B cell (primary cell): ENCODE measurements around the gene NKG7. TPM values are rescaled to one million over a fixed set of nuclear protein-coding genes. Genes with fewer than 3 reads are reported as not detected.
A peak's percentile ranks its signal among the peaks of the same experiment; 100 is the strongest.

ENCODE experiments used
- ATAC-seq: fragments of 200-7000 bp; cut with Tn5 transposase; one replicate; pipeline ENCODE4 v1.10.0; 2021; ENCODE audit warnings: low read depth, mild to moderate bottlenecking, moderate number of reproducible peaks, moderate library complexity
- CTCF ChIA-PET: fragments of 350-600 bp; sonication (Branson Sonifier 250); formaldehyde crosslinking; loops from one replicate; lab custom pipeline; 2021; ENCODE audit warnings: antibody characterized with exemption, inconsistent platforms; lab: Charles Lee
- POLR2A ChIA-PET: fragments of 350-600 bp; sonication (Branson Sonifier 250); formaldehyde crosslinking; loops from one replicate; lab custom pipeline; 2021; ENCODE audit warnings: antibody characterized with exemption; lab: Charles Lee
- DNase-seq: peaks from one replicate; pipeline ENCODE4 v3.0.0; 2013
- H2AFZ ChIP-seq: 2 replicates; pipeline ENCODE4 v1.6.1; 2012; ENCODE audit warnings: mild to moderate bottlenecking, low read depth, low read length; ENCODE audit not compliant: insufficient read depth, poor library complexity, severe bottlenecking
- H3K27ac ChIP-seq, 2 donors: 1 replicate in 1 of 2; 2 replicates in 1 of 2; pipeline ENCODE4 v1.5.1; 2012 to 2013; ENCODE audit warnings: low read length in 2 of 2, mild to moderate bottlenecking in 2 of 2, moderate library complexity in 1 of 2
- H3K27me3 ChIP-seq, 4 experiments: fragments of 200-600 bp in 1 of 4; sonication (generic) in 1 of 4; replicated peaks in 1 of 4; 1 replicate in 2 of 4; 2 replicates in 2 of 4; pipeline versions ENCODE4 v1.6.1 to v1.7.0; 2013 to 2016; ENCODE audit warnings: low read length in 3 of 4, mild to moderate bottlenecking in 2 of 4, mixed read lengths in 1 of 4, moderate library complexity in 1 of 4; ENCODE audit not compliant: insufficient read depth in 4 of 4, control insufficient read depth in 3 of 4; ENCODE audit errors: control extremely low read depth in 1 of 4
- H3K36me3 ChIP-seq, 2 experiments: replicated peaks in 1 of 2; 1 replicate in 1 of 2; 2 replicates in 1 of 2; pipeline versions ENCODE4 v1.6.1 to v1.7.1; 2013; ENCODE audit warnings: low read length in 1 of 2; ENCODE audit not compliant: insufficient read depth in 2 of 2, control insufficient read depth in 1 of 2; ENCODE audit errors: control extremely low read depth in 1 of 2, extremely low read depth in 1 of 2
- H3K4me1 ChIP-seq, 2 donors: fragments of 200-600 bp in 1 of 2; sonication (generic) in 1 of 2; 1 replicate in 1 of 2; 2 replicates in 1 of 2; pipeline versions ENCODE4 v1.5.1 to v1.6.1; 2013 to 2017; ENCODE audit warnings: low read length in 2 of 2; ENCODE audit not compliant: control insufficient read depth in 2 of 2, insufficient read depth in 2 of 2
- H3K4me2 ChIP-seq: replicated peaks from 2 replicates; pipeline ENCODE3; 2012; ENCODE audit warnings: mild to moderate bottlenecking, low read depth, low read length; ENCODE audit not compliant: poor library complexity, severe bottlenecking
- H3K4me3 ChIP-seq, 5 experiments: fragments of 200-600 bp in 1 of 5; sonication (generic) in 1 of 5; 1 replicate in 3 of 5; 2 replicates in 2 of 5; pipeline versions ENCODE4 v1.5.1 to v1.7.0; 2011 to 2016; ENCODE audit warnings: low read length in 4 of 5, mild to moderate bottlenecking in 4 of 5, low read depth in 2 of 5, control low read depth in 1 of 5, moderate library complexity in 1 of 5; ENCODE audit not compliant: insufficient read depth in 1 of 5; ENCODE audit errors: control extremely low read depth in 1 of 5, extremely low read depth in 1 of 5
- H3K79me2 ChIP-seq: fragments of 200-600 bp; sonication (generic); one replicate; pipeline ENCODE4 v1.6.0; 2016; ENCODE audit warnings: low read length; ENCODE audit not compliant: control insufficient read depth, insufficient read depth
- H3K9ac ChIP-seq: fragments of 200-600 bp; sonication (generic); 2 replicates; pipeline ENCODE4 v1.6.1; 2017; ENCODE audit warnings: mild to moderate bottlenecking, low read length, moderate library complexity
- H3K9me3 ChIP-seq, 3 donors: one replicate each; pipeline versions ENCODE4 v1.6.1 to v1.7.1; 2013; ENCODE audit warnings: low read length in 2 of 3; ENCODE audit not compliant: control insufficient read depth in 2 of 3, insufficient read depth in 1 of 3; ENCODE audit errors: control extremely low read depth in 1 of 3
- H4K20me1 ChIP-seq: 2 replicates; pipeline ENCODE4 v1.6.0; 2012; ENCODE audit warnings: mild to moderate bottlenecking, low read length; ENCODE audit not compliant: insufficient read depth, control insufficient read depth, poor library complexity, severe bottlenecking
- H3K27ac Mint-ChIP-seq: one replicate; pipeline ENCODE4 v1.8.0; 2021; ENCODE audit warnings: mixed read lengths
- H3K27me3 Mint-ChIP-seq: one replicate; pipeline ENCODE4 v1.8.0; 2021; ENCODE audit warnings: mixed read lengths
- H3K4me1 Mint-ChIP-seq: one replicate; pipeline ENCODE4 v1.8.0; 2021; ENCODE audit warnings: mixed read lengths
- H3K4me3 Mint-ChIP-seq: one replicate; pipeline ENCODE4 v1.8.0; 2021; ENCODE audit warnings: mixed read lengths
- H3K9me3 Mint-ChIP-seq: one replicate; pipeline ENCODE4 v1.8.0; 2022; ENCODE audit warnings: mixed read lengths; ENCODE audit not compliant: insufficient read depth
- EZH2 ChIP-seq: IDR thresholded peaks from 2 replicates; pipeline ENCODE4 v1.6.1; 2012; ENCODE audit warnings: borderline replicate concordance, low read depth, mild to moderate bottlenecking, moderate library complexity, low read length; ENCODE audit not compliant: insufficient read depth, poor library complexity, severe bottlenecking
- WGBS: methylation state at CpG from one replicate; pipeline ENCODE4 v1.1.5; 2013; ENCODE audit warnings: missing lambda C conversion rate; ENCODE audit not compliant: insufficient coverage; 5-methylcytosine and 5-hydroxymethylcytosine counted together
- intact Hi-C: fragments of 100-400 bp; cut with micrococcal nuclease; formaldehyde crosslinking; loops from one replicate; pipeline ENCODE4 v1.10.0; 2022
- polyA plus RNA-seq: library from polyadenylated mRNA; depleted of rRNA; stranded (reverse); fragments of >200 nt; gene quantifications from 2 replicates; pipeline ENCODE4 v1.2.3, GENCODE V29; 2012
- total RNA-seq, 2 donors: library from RNA; stranded (reverse); fragments of 120-200 nt in 1 of 2; gene quantifications; 1 replicate in 1 of 2; 2 replicates in 1 of 2; pipeline versions ENCODE4 v1.2.3 to v1.2.4, GENCODE V29; 2013 to 2022
- TF ChIP-seq, protein P1 (sequence below): fragments of 200-600 bp; IDR thresholded peaks from one replicate; pipeline ENCODE4 v1.8.0; 2022; ENCODE audit warnings: antibody characterized with exemption, mild to moderate bottlenecking

Gene NKG7
- total and polyA plus RNA-seq, 2 donors (not counting 1 experiment from before 2014, with no cell fraction given): 1.9 to 6.6 TPM

DNA sequence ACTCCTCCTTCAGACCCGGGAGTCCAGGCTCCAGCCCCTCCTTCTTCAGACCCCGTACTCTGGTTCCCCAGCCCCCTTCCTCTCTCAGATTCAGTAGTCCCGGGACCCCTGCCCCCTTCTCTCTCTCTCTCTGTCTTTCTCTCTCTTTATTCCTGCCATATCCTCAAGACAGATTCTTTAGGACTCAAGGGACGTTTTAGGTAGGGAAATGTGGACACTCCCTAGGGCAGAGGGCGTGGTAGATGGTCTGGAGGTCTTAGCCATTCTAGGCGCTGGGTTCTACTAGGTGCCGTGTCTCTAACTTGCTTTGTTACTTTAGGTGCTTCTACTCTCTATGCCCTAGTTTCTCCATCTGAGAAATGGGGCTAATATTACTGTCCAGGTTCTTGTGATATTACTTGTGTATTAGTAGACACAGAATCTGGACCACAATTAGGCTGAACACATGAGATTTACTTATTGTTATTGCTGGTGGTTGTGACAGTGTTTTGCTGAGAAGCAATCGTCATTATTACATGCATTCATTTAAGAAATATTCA, 18.7 kb upstream of the NKG7 start:
- Histone ChIP-seq H3K9ac (peak overlapping the region; percentile 3), H3K4me2 (peak overlapping the region; percentile 51), H2AFZ (peak overlapping the region; percentile 67), H4K20me1 (no peaks in the 10 kb centered on the region), H3K27me3 (peaks cover 0 to 4% (median 0%) of the 10 kb centered on the region in 4 experiments), H3K9me3 (peaks cover 0 to 5% (median 0%) of the 10 kb centered on the region in 3 donors), H3K27ac (no peak overlapping the region), H3K4me3 (no peak overlapping the region), H3K79me2 (no peaks in the 10 kb centered on the region), H3K4me1 (peaks cover 22 to 33% of the 10 kb centered on the region in 2 donors), H3K36me3 (no peaks in the 10 kb centered on the region)
- TF ChIP-seq EZH2: no peak
- TF ChIP-seq, protein P1, sequence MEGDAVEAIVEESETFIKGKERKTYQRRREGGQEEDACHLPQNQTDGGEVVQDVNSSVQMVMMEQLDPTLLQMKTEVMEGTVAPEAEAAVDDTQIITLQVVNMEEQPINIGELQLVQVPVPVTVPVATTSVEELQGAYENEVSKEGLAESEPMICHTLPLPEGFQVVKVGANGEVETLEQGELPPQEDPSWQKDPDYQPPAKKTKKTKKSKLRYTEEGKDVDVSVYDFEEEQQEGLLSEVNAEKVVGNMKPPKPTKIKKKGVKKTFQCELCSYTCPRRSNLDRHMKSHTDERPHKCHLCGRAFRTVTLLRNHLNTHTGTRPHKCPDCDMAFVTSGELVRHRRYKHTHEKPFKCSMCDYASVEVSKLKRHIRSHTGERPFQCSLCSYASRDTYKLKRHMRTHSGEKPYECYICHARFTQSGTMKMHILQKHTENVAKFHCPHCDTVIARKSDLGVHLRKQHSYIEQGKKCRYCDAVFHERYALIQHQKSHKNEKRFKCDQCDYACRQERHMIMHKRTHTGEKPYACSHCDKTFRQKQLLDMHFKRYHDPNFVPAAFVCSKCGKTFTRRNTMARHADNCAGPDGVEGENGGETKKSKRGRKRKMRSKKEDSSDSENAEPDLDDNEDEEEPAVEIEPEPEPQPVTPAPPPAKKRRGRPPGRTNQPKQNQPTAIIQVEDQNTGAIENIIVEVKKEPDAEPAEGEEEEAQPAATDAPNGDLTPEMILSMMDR: no peak
- ATAC-seq (no peak), DNase-seq (no peak)
- ChIA-PET POLR2A (no interaction called here), CTCF (interaction anchor here (1.2 to 1.4 kb wide), 2 partner anchors 24 to 82 kb away, joined by 3 to 4 read pairs; no protein-coding TSS in a partner anchor)
- Mint-ChIP-seq H3K27me3 (no peaks in the 10 kb centered on the region), H3K4me1 (peaks cover 28% of the 10 kb centered on the region), H3K4me3 (no peak overlapping the region), H3K9me3 (no peaks in the 10 kb centered on the region), H3K27ac (no peak overlapping the region)
- WGBS: 42% methylated on average over 3 of the region's 8 CpGs
- intact Hi-C loops: no loop called here

DNA sequence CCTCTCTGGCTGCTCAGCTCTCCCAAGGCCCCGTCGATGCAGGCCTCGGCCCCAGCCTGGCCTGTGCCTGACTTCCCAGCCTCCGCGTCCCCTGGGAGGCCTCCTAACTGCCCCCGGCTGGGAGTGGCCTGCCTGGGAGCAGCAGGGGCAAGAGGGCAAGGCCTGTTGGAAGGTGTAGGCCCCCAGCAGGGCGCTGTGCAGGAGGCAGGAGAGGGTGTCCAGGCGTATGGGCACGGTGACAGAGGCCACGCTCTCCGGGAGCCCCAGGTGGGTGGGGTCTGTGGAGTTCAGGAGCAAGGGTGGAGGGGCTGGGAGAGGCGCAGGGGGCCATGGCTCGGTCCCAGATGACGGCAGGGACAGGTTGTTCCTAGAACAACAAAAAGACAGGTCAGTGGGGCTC, 16.7 kb upstream of the NKG7 start:
- no peak overlapping the region for H2AFZ ChIP-seq
- 97% methylated on average over 14 of the region's 14 CpGs for WGBS

More for the DNA sequence above, 16.7 kb upstream of the NKG7 start:
- no peak overlapping the region for H3K27ac ChIP-seq
- ATAC-seq: no peak
- no peak overlapping the region for H3K9ac ChIP-seq
- H3K79me2 ChIP-seq: no peaks in the 10 kb centered on the region
- H3K4me1 Mint-ChIP-seq: peaks cover 12% of the 10 kb centered on the region
- no peaks in the 10 kb centered on the region for H3K36me3 ChIP-seq
- intact Hi-C loops: no loop called here
- no peaks in the 10 kb centered on the region for H3K9me3 Mint-ChIP-seq
- H3K27ac Mint-ChIP-seq: no peak overlapping the region
- H4K20me1 ChIP-seq: no peaks in the 10 kb centered on the region
- no peak overlapping the region for H3K4me3 Mint-ChIP-seq
- H3K4me2 ChIP-seq: no peak overlapping the region
- no peak overlapping the region for H3K4me3 ChIP-seq
- no peaks in the 10 kb centered on the region for H3K27me3 Mint-ChIP-seq
- peaks cover 0 to 4% (median 0%) of the 10 kb centered on the region in 4 experiments for H3K27me3 ChIP-seq
- peaks cover 12 to 16% of the 10 kb centered on the region in 2 donors for H3K4me1 ChIP-seq
- H3K9me3 ChIP-seq: no peaks in the 10 kb centered on the region
- POLR2A ChIA-PET: interaction anchor here (0.9 kb wide), 1 partner anchor 21 kb away, joined by 3 read pairs; no protein-coding TSS in a partner anchor
- TF ChIP-seq, protein P1: no peak
- TF ChIP-seq EZH2: no peak
- CTCF ChIA-PET: interaction anchor here (0.6 kb wide), 1 partner anchor 25 kb away, joined by 4 read pairs; no protein-coding TSS in a partner anchor
- DNase-seq: no peak
